Activated CD8-positive, alpha-beta T cell treated with anti-CD3 and anti-CD28 coated beads for 36 hours (primary cell): ENCODE results near the gene RTP5. TPM values are rescaled to one million over a fixed set of nuclear protein-coding genes. Genes with fewer than 3 reads are reported as not detected.

Experiments
- ATAC-seq: fragments of 200-7000 bp; cut with Tn5 transposase; one replicate; pipeline ENCODE4 v1.10.0; 2021; ENCODE audit warnings: mild to moderate bottlenecking, moderate library complexity
- CTCF ChIA-PET: fragments of 350-600 bp; sonication (Branson Sonifier 250); formaldehyde crosslinking; loops from one replicate; lab custom pipeline; 2021; ENCODE audit warnings: antibody characterized with exemption; lab: Charles Lee
- POLR2A ChIA-PET: fragments of 350-600 bp; sonication (Branson Sonifier 250); formaldehyde crosslinking; loops from one replicate; lab custom pipeline; 2021; ENCODE audit warnings: antibody characterized with exemption; lab: Charles Lee
- DNase-seq: peaks from one replicate; pipeline ENCODE4 v3.0.0-alpha.2; 2020
- H3K27ac Mint-ChIP-seq: one replicate; pipeline ENCODE4 v1.8.0; 2021; ENCODE audit warnings: mild to moderate bottlenecking, mixed read lengths
- H3K27me3 Mint-ChIP-seq: one replicate; pipeline ENCODE4 v1.8.0; 2021; ENCODE audit warnings: mixed read lengths
- H3K36me3 Mint-ChIP-seq: one replicate; pipeline ENCODE4 v1.8.0; 2021; ENCODE audit warnings: low read depth, mixed read lengths
- H3K4me1 Mint-ChIP-seq: one replicate; pipeline ENCODE4 v1.8.0; 2021; ENCODE audit warnings: low read depth, mixed read lengths
- H3K4me3 Mint-ChIP-seq: one replicate; pipeline ENCODE4 v1.8.0; 2021; ENCODE audit warnings: mild to moderate bottlenecking, moderate library complexity, mixed read lengths
- H3K9me3 Mint-ChIP-seq: one replicate; pipeline ENCODE4 v1.8.0; 2021; ENCODE audit warnings: mixed read lengths
- intact Hi-C: fragments of 100-400 bp; cut with micrococcal nuclease; formaldehyde crosslinking; loops from one replicate; pipeline ENCODE4 v1.10.0; 2022
- total RNA-seq, 2 experiments: library from RNA; stranded (reverse); gene quantifications; one replicate each; pipeline ENCODE4 v1.2.3, GENCODE V29; 2021
- TF ChIP-seq, protein P1 (sequence below): fragments of 200-600 bp; IDR thresholded peaks from one replicate; pipeline ENCODE4 v1.8.0; 2022; ENCODE audit warnings: antibody characterized with exemption, mild to moderate bottlenecking

Gene RTP5
- total RNA-seq, 2 experiments from 2014 or later: 0.22 to 0.29 TPM

DNA sequence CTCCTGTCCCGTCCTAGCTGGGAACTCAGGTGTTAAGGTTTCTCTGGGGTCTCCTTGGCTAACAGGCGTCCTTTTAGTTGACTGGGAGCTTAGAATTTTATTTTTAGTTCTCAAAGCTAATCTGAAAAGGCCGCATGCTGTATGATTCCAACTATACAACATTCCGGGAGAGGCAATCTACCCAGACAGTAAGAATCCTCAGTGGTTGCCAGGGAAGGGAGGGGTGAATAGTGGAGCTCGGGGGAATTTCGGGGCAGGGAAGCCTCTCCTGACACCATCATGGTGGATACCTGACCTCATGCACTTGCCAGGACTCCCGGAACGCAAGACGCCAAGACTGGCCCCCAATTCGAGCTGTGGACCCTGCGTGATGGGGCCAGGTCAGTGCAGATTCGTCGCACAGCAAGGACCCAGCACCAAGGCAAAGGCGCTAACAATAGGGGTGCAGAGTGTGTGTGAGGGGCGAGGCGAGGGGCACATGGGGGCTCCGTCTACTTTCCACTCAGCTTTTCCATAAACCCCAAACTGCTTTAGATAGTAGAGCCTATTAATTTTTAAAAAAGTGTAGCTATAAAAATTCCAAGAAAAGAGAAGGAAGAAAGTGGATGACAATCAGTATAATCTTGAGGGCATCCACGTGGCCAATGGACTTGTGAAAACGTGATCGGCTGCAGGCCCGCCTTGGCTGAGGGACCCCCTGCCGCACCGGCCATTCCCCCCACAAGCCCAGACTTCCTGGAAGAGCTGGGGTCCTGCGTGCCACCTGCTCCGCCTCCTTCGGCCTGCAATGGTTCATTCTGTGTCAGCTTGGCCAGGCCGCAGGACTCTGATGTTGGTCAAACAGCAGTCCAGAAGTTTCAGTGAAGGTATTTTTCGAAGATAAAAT lies 28.1 kb upstream of the RTP5 start:
- peaks cover 1% of the 10 kb centered on the region for H3K9me3 Mint-ChIP-seq
- POLR2A ChIA-PET: no interaction called here
- DNase-seq (no peak), ATAC-seq (no peak)
- CTCF ChIA-PET: interaction anchor here (1.2 kb wide), 1 partner anchor 37 kb away, joined by 6 read pairs; no protein-coding TSS in a partner anchor
- intact Hi-C loops: no loop called here
- H3K4me1 Mint-ChIP-seq: peaks cover 32% of the 10 kb centered on the region
- H3K4me3 Mint-ChIP-seq: no peak overlapping the region
- TF ChIP-seq, protein P1, sequence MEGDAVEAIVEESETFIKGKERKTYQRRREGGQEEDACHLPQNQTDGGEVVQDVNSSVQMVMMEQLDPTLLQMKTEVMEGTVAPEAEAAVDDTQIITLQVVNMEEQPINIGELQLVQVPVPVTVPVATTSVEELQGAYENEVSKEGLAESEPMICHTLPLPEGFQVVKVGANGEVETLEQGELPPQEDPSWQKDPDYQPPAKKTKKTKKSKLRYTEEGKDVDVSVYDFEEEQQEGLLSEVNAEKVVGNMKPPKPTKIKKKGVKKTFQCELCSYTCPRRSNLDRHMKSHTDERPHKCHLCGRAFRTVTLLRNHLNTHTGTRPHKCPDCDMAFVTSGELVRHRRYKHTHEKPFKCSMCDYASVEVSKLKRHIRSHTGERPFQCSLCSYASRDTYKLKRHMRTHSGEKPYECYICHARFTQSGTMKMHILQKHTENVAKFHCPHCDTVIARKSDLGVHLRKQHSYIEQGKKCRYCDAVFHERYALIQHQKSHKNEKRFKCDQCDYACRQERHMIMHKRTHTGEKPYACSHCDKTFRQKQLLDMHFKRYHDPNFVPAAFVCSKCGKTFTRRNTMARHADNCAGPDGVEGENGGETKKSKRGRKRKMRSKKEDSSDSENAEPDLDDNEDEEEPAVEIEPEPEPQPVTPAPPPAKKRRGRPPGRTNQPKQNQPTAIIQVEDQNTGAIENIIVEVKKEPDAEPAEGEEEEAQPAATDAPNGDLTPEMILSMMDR: no peak
- peaks cover 3% of the 10 kb centered on the region for H3K36me3 Mint-ChIP-seq
- peaks cover 10% of the 10 kb centered on the region for H3K27me3 Mint-ChIP-seq
- H3K27ac Mint-ChIP-seq: no peak overlapping the region

DNA sequence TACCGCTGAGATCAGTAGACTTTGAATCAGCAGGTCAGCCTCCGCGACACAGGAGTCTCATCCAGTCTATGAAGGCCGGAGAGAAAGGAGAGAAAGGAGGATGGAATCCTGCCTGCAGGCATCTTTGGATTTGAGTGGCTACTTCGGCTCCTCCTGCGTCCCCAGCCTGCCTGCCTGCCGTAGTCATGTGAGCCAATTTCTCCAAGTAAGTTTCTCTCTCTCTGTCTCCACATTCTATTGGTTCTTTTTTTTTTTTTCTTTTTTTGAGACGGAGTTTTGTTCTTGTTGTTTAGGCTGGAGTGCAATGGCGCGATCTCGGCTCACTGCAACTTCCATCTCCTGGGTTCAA lies 27.5 kb upstream of the RTP5 start:
- DNase-seq (no peak), ATAC-seq (no peak)
- peaks cover 35% of the 10 kb centered on the region for H3K4me1 Mint-ChIP-seq
- H3K27me3 Mint-ChIP-seq: peaks cover 12% of the 10 kb centered on the region
- TF ChIP-seq, protein P1: no peak
- CTCF ChIA-PET: no interaction called here
- intact Hi-C loops: no loop called here
- H3K36me3 Mint-ChIP-seq: peaks cover 3% of the 10 kb centered on the region
- POLR2A ChIA-PET: no interaction called here
- H3K4me3 Mint-ChIP-seq: no peak overlapping the region
- H3K9me3 Mint-ChIP-seq: peaks cover 1% of the 10 kb centered on the region
- no peak overlapping the region for H3K27ac Mint-ChIP-seq

DNA sequence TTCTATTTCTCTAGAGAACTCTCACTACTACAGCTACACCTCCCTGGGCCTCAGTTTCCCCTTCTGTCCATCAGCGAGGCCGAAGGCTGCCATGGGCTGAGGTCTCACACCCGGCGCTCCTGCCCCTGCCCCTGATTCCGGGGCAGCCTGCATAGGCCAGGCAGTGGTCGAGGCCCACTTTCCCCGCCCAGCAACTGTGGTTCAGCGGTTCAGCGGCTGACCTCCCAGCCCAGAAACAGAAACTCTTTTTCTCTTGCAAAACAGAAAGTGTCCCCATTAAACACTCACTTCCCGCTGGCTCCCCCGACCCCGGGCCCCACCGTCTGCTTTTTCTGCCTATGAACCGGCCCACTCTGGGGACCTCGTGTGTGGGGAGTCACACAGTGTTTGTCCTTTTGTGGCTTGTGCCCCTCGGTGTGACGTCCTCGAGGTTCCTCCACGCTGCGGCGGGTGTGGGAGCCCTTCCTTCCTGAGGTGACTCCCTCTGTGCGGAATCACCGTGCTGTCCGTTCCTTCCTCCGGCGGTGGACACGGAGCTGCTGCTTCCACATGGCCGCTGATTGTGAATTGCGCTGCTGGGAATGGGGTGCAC lies 26.8 kb upstream of the RTP5 start:
- ChIA-PET CTCF (no interaction called here), POLR2A (interaction anchor here (1.1 kb wide), 1 partner anchor 16 kb away, joined by 3 read pairs; no protein-coding TSS in a partner anchor)
- ATAC-seq: peak; percentile 43
- Mint-ChIP-seq H3K4me1 (peaks cover 35% of the 10 kb centered on the region), H3K9me3 (peaks cover 1% of the 10 kb centered on the region), H3K27me3 (peaks cover 7% of the 10 kb centered on the region), H3K36me3 (peaks cover 3% of the 10 kb centered on the region), H3K27ac (peak overlapping the region; percentile 75), H3K4me3 (peak overlapping the region; percentile 51)
- DNase-seq: peak; percentile 78
- TF ChIP-seq, protein P1: no peak
- intact Hi-C loops: no loop called here

- H3K9me3 Mint-ChIP-seq: peaks cover 1% of the 10 kb centered on the region
- intact Hi-C loops: no loop called here
- H3K4me1 Mint-ChIP-seq: peaks cover 35% of the 10 kb centered on the region
- ATAC-seq (peak; percentile 1), DNase-seq (no peak)
- CTCF ChIA-PET: interaction anchor here (0.6 to 1.2 kb wide), 2 partner anchors 56 to 71 kb away, joined by 3 read pairs; no protein-coding TSS in a partner anchor
- POLR2A ChIA-PET: interaction anchor here (1.1 to 2.2 kb wide), 4 partner anchors 16 to 156 kb away, joined by 3 to 8 read pairs (median 7); no protein-coding TSS in a partner anchor
- TF ChIP-seq, protein P1: no peak
- peak overlapping the region; percentile 51 for H3K4me3 Mint-ChIP-seq
- peaks cover 3% of the 10 kb centered on the region for H3K36me3 Mint-ChIP-seq
- H3K27me3 Mint-ChIP-seq: peaks cover 6% of the 10 kb centered on the region
- H3K27ac Mint-ChIP-seq: peak overlapping the region; percentile 75
Observed at GRCh38 chr2:241843321-241844065, 26.0 kb upstream of the RTP5 start.
